H9 (cell line): ENCODE results near the gene RASA3. TPM values are rescaled to one million over a fixed set of nuclear protein-coding genes. Genes with fewer than 3 reads are reported as not detected.

Source experiments
- DNase-seq: peaks from one replicate; pipeline ENCODE4 v3.0.0-alpha.2; 2017
- H2AFZ ChIP-seq: one replicate; pipeline ENCODE4 v1.6.1; 2013; ENCODE audit warnings: mild to moderate bottlenecking, low read length, control low read depth, moderate library complexity
- H2AK5ac ChIP-seq: 2 replicates; pipeline ENCODE4 v1.6.1; 2013; ENCODE audit warnings: low read length, control low read depth, mixed read lengths; ENCODE audit not compliant: insufficient read length
- H2BK120ac ChIP-seq: one replicate; pipeline ENCODE4 v1.6.1; 2013; ENCODE audit warnings: low read depth, mild to moderate bottlenecking, low read length, control low read depth, inconsistent platforms; ENCODE audit not compliant: poor library complexity, severe bottlenecking
- H2BK12ac ChIP-seq: 2 replicates; pipeline ENCODE4 v1.6.1; 2013; ENCODE audit warnings: low read length, control low read depth, mixed read lengths, low read depth; ENCODE audit not compliant: insufficient read length
- H2BK15ac ChIP-seq: 2 replicates; pipeline ENCODE4 v1.6.1; 2013; ENCODE audit warnings: low read depth, low read length, control low read depth
- H2BK20ac ChIP-seq: one replicate; pipeline ENCODE4 v1.6.1; 2013; ENCODE audit warnings: low read depth, mild to moderate bottlenecking, low read length, control low read depth, inconsistent platforms; ENCODE audit not compliant: poor library complexity, severe bottlenecking
- H2BK5ac ChIP-seq: 2 replicates; pipeline ENCODE4 v1.6.1; 2013; ENCODE audit warnings: low read length, control low read depth, mixed read lengths; ENCODE audit not compliant: insufficient read length
- H3K14ac ChIP-seq: 2 replicates; pipeline ENCODE4 v1.6.1; 2013; ENCODE audit warnings: low read length, control low read depth; ENCODE audit not compliant: insufficient read depth
- H3K18ac ChIP-seq: 2 replicates; pipeline ENCODE4 v1.6.1; 2013; ENCODE audit warnings: low read depth, mild to moderate bottlenecking, mixed read lengths, low read length, control low read depth; ENCODE audit not compliant: insufficient read length
- H3K23ac ChIP-seq: 2 replicates; pipeline ENCODE4 v1.6.1; 2013; ENCODE audit warnings: low read length, control low read depth, mixed read lengths, low read depth; ENCODE audit not compliant: insufficient read length
- H3K23me2 ChIP-seq: 2 replicates; pipeline ENCODE4 v1.6.1; 2013; ENCODE audit warnings: low read depth, mild to moderate bottlenecking, mixed read lengths, low read length, control low read depth; ENCODE audit not compliant: insufficient read length, poor library complexity, severe bottlenecking
- H3K27ac ChIP-seq: 2 replicates; pipeline ENCODE4 v1.5.1; 2013; ENCODE audit warnings: low read length, control low read depth, mixed read lengths, low read depth; ENCODE audit not compliant: insufficient read length
- H3K27me3 ChIP-seq: 2 replicates; pipeline ENCODE4 v1.6.1; 2013; ENCODE audit warnings: low read length, control low read depth, inconsistent platforms; ENCODE audit not compliant: insufficient read depth
- H3K4ac ChIP-seq: 2 replicates; pipeline ENCODE4 v1.6.1; 2013; ENCODE audit warnings: low read depth, mild to moderate bottlenecking, control low read depth, inconsistent platforms, low read length, moderate library complexity
- H3K4me1 ChIP-seq: 2 replicates; pipeline ENCODE4 v1.6.1; 2013; ENCODE audit warnings: low read length, control low read depth, inconsistent platforms; ENCODE audit not compliant: insufficient read depth
- H3K4me2 ChIP-seq: 2 replicates; pipeline ENCODE4 v1.6.1; 2013; ENCODE audit warnings: low read length, control low read depth, mixed read lengths; ENCODE audit not compliant: insufficient read length, insufficient read depth
- H3K56ac ChIP-seq: 2 replicates; pipeline ENCODE4 v1.6.1; 2013; ENCODE audit warnings: low read depth, mild to moderate bottlenecking, mixed read lengths, low read length, control low read depth; ENCODE audit not compliant: insufficient read length
- H3K79me1 ChIP-seq: 2 replicates; pipeline ENCODE4 v1.6.1; 2013; ENCODE audit warnings: low read depth, mild to moderate bottlenecking, moderate library complexity, low read length, control low read depth, inconsistent platforms; ENCODE audit not compliant: insufficient read depth, poor library complexity, severe bottlenecking
- H3K79me2 ChIP-seq: 2 replicates; pipeline ENCODE4 v1.6.1; 2013; ENCODE audit warnings: low read length, control low read depth, inconsistent platforms; ENCODE audit not compliant: insufficient read depth
- H3K9ac ChIP-seq: 2 replicates; pipeline ENCODE4 v1.6.1; 2013; ENCODE audit warnings: low read length, control low read depth, mixed read lengths; ENCODE audit not compliant: insufficient read length; ENCODE audit errors: extremely low read depth
- H3K9me3 ChIP-seq: one replicate; pipeline ENCODE4 v1.6.1; 2013; ENCODE audit warnings: low read depth, low read length, inconsistent platforms; ENCODE audit not compliant: control insufficient read depth
- H3T11ph ChIP-seq: one replicate; pipeline ENCODE4 v1.6.1; 2013; ENCODE audit warnings: mild to moderate bottlenecking, low read length, control low read depth, inconsistent platforms
- H4K20me1 ChIP-seq: one replicate; pipeline ENCODE4 v1.6.1; 2013; ENCODE audit not compliant: control insufficient read depth, insufficient read length, insufficient read depth
- H4K5ac ChIP-seq: 2 replicates; pipeline ENCODE4 v1.6.1; 2013; ENCODE audit warnings: low read depth, mild to moderate bottlenecking, mixed read lengths, low read length, control low read depth; ENCODE audit not compliant: insufficient read length
- H4K8ac ChIP-seq: replicated peaks from 2 replicates; pipeline ENCODE4 v1.6.1; 2013; ENCODE audit warnings: low read length, control low read depth, mixed read lengths, low read depth; ENCODE audit not compliant: insufficient read length
- H4K91ac ChIP-seq: 2 replicates; pipeline ENCODE4 v1.6.1; 2013; ENCODE audit warnings: low read depth, mild to moderate bottlenecking, moderate library complexity, mixed read lengths, low read length, control low read depth; ENCODE audit not compliant: insufficient read length
- H3K27ac Mint-ChIP-seq, 3 experiments: 2 replicates in 2 of 3; 3 replicates in 1 of 3; pipeline ENCODE4 v1.8.0; 2020 to 2021; ENCODE audit warnings: mixed read lengths in 3 of 3, mild to moderate bottlenecking in 1 of 3, moderate library complexity in 1 of 3
- H3K27me3 Mint-ChIP-seq: 2 replicates; pipeline ENCODE4 v1.8.0; 2021; ENCODE audit warnings: low read depth, mild to moderate bottlenecking, moderate library complexity, mixed read lengths
- H3K36me3 Mint-ChIP-seq, 3 experiments: 2 replicates in 2 of 3; 3 replicates in 1 of 3; pipeline ENCODE4 v1.8.0; 2020 to 2021; ENCODE audit warnings: low read depth in 3 of 3, mixed read lengths in 3 of 3; ENCODE audit not compliant: insufficient read depth in 1 of 3
- H3K4me1 Mint-ChIP-seq, 2 experiments: 2 replicates each; pipeline ENCODE4 v1.8.0; 2020; ENCODE audit warnings: mixed read lengths in 2 of 2
- H3K4me3 Mint-ChIP-seq, 2 experiments: 2 replicates in 1 of 2; 3 replicates in 1 of 2; pipeline ENCODE4 v1.8.0; 2020 to 2021; ENCODE audit warnings: mild to moderate bottlenecking in 2 of 2, mixed read lengths in 2 of 2, moderate library complexity in 1 of 2
- H3K9me3 Mint-ChIP-seq, 2 experiments: 2 replicates in 1 of 2; 3 replicates in 1 of 2; pipeline ENCODE4 v1.8.0; 2020; ENCODE audit warnings: mild to moderate bottlenecking in 2 of 2, mixed read lengths in 2 of 2, moderate library complexity in 1 of 2
- CTCF ChIP-seq: fragments of 200-600 bp; sonication (generic); conservative IDR thresholded peaks from 3 replicates; pipeline ENCODE4 v1.8.0; 2021; ENCODE audit warnings: antibody characterized with exemption, mild to moderate bottlenecking
- WGBS: extraction: QIAGEN DNeasy Blood & Tissue Kit; methylation state at CpG from one replicate; pipeline ENCODE4 v1.1.7; 2013; ENCODE audit warnings: missing lambda C conversion rate, low lambda C conversion rate, mixed read lengths; ENCODE audit not compliant: insufficient read length; ENCODE audit errors: extremely low coverage; 5-methylcytosine and 5-hydroxymethylcytosine counted together
- total RNA-seq: library from RNA; stranded (reverse); gene quantifications from 2 replicates; pipeline ENCODE4 v1.2.1, GENCODE V29; 2021

Gene RASA3
- total RNA-seq, 1 experiment from 2014 or later: 12.3 TPM

- Histone ChIP-seq H3T11ph (no peak overlapping the region), H3K4ac (no peak overlapping the region), H4K5ac (no peak overlapping the region), H2BK5ac (peak overlapping the region; percentile 6), H4K91ac (no peak overlapping the region), H2AK5ac (no peak overlapping the region), H3K79me1 (no peaks in the 10 kb centered on the region), H2BK12ac (no peak overlapping the region), H4K8ac (no peak overlapping the region), H3K9ac (no peak overlapping the region), H3K79me2 (no peaks in the 10 kb centered on the region), H3K4me1 (no peaks in the 10 kb centered on the region; the same call in 1 of the 2 replicates), H3K27me3 (no peaks in the 10 kb centered on the region), H3K23ac (no peak overlapping the region), H3K18ac (no peak overlapping the region), H4K20me1 (no peaks in the 10 kb centered on the region), H3K14ac (no peak overlapping the region), H2BK15ac (no peak overlapping the region), H3K4me2 (no peak overlapping the region), H3K56ac (no peak overlapping the region), H3K9me3 (no peaks in the 10 kb centered on the region), H3K23me2 (no peaks in the 10 kb centered on the region), H2BK20ac (no peak overlapping the region), H3K27ac (no peak overlapping the region), H2AFZ (no peak overlapping the region), H2BK120ac (no peak overlapping the region)
- peaks cover 4 to 5% of the 10 kb centered on the region in 2 experiments; a peak in 2 of 4 replicates for H3K4me1 Mint-ChIP-seq
- WGBS: no CpG with 5 or more reads among the region's 10 CpGs
- peaks cover 0 to 6% (median 0%) of the 10 kb centered on the region in 3 experiments; a peak in 3 of 7 replicates for H3K36me3 Mint-ChIP-seq
- H3K9me3 Mint-ChIP-seq: peaks cover 4% of the 10 kb centered on the region in 2 experiments; a peak in 3 of 5 replicates
- H3K4me3 Mint-ChIP-seq: no peak overlapping the region
- H3K27ac Mint-ChIP-seq: no peak overlapping the region
- H3K27me3 Mint-ChIP-seq: no peaks in the 10 kb centered on the region; the same call in 1 of the 2 replicates
- TF ChIP-seq CTCF: no peak
- DNase-seq: no peak
Measured at GRCh38 chr13:114140906-114141250, 8.5 kb upstream of the RASA3 start.
